ENCODE measurements around the gene EMX2. TPM values are rescaled to one million over a fixed set of nuclear protein-coding genes. Genes with fewer than 3 reads are reported as not detected.

Gene EMX2
- total and polyA plus RNA-seq, 7 donors: 0.69 to 3.4 (median 1.2) TPM

DNA sequence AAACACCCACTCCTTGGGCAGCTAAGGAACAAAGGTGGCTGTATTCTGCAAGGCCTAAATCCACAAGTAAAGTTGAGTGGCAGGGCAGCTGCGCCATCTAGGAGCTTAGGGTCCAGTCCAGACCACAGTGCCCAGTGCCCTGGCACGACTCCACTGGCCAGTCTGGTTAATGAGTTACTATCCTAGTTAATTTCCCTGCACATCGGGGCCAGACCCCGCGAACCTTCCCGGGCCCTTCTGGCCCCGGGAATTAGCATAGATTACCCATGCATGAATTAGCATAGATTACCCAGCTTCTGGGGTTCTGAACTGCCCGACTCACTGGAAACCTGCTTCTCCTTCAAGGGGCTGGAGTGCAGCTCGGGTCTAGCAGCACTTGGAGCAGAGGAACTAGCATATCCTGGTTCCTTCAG is 3.2 kb upstream of the EMX2 start:
- TF ChIP-seq, protein P1, sequence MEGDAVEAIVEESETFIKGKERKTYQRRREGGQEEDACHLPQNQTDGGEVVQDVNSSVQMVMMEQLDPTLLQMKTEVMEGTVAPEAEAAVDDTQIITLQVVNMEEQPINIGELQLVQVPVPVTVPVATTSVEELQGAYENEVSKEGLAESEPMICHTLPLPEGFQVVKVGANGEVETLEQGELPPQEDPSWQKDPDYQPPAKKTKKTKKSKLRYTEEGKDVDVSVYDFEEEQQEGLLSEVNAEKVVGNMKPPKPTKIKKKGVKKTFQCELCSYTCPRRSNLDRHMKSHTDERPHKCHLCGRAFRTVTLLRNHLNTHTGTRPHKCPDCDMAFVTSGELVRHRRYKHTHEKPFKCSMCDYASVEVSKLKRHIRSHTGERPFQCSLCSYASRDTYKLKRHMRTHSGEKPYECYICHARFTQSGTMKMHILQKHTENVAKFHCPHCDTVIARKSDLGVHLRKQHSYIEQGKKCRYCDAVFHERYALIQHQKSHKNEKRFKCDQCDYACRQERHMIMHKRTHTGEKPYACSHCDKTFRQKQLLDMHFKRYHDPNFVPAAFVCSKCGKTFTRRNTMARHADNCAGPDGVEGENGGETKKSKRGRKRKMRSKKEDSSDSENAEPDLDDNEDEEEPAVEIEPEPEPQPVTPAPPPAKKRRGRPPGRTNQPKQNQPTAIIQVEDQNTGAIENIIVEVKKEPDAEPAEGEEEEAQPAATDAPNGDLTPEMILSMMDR (IDR thresholded peaks at IDR 0.05): no peak
- H3K27ac ChIP-seq: no peak overlapping the region
- 52 to 58% (median 58%) methylated on average over 9 of the region's 9 CpGs for WGBS, 3 donors
- H3K27me3 ChIP-seq (ENCODE audit: insufficient read depth in 3 of 3, low read length in 2 of 3): peaks cover 0 to 96% (median 38%) of the 10 kb centered on the region in 3 donors
- H3K4me3 ChIP-seq: no peak overlapping the region
- intact Hi-C loops (cut with DNase I): loop anchor here (5.0 to 10.0 kb wide), 2 partner anchors 565 to 703 kb away; no protein-coding TSS in a partner anchor
- DNase-seq (no peak), ATAC-seq (no peak)
- H3K9me3 ChIP-seq: no peaks in the 10 kb centered on the region
- peaks cover 10% of the 10 kb centered on the region for H3K4me1 ChIP-seq
- H3K36me3 ChIP-seq (ENCODE audit: insufficient read depth in 1 of 2, low read depth in 1 of 2): no peaks in the 10 kb centered on the region

DNA sequence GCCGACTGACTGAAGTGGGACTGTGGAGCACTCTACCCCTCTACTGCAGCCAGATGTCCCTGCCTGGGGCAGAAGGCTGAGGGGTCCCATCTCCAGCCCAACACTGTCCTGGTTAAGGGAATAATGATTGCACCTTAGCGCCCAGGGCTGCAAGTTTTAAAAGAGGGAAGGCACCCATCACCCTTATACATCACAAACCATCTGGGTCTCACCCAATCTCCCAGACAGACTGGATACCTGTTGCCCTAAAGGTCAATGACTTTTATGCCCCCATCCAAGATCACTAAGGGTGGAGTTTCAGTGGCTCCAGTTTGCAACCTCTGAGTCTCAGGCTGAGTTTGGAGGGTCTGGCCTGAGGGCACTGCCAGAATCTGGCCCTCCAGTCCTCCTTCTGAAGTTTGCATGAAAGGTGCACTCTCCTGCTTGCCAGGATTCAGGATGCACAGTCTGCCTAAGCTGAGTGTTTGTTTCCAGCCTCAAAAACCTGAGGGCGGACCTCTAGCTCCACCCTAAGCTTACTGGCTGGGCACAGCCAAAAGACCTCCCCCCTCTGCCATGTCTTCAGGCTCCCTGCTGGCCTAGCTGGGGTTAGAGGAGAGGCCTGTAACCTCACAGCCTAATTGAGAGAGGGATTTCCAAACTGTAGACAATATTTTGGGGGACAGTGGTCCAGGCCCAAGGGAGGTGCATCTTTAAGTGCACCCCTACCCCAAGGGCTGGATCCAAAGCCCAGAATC is 2.5 kb upstream of the EMX2 start:
- TF ChIP-seq, protein P1 (IDR thresholded peaks at IDR 0.05): no peak
- no peak for DNase-seq
- intact Hi-C loops (cut with DNase I): loop anchor here (5.0 to 10.0 kb wide), 4 partner anchors 195 to 702 kb away; partner anchors contain the start of gene RAB11FIP2 (in 1 of the 2)
- 73 to 87% (median 75%) methylated on average over 3 of the region's 3 CpGs for WGBS, 3 donors
- Histone ChIP-seq H3K27me3 (ENCODE audit: insufficient read depth in 3 of 3, low read length in 2 of 3) (peaks cover 0 to 96% (median 31%) of the 10 kb centered on the region in 3 donors), H3K4me3 (no peak overlapping the region), H3K9me3 (no peaks in the 10 kb centered on the region), H3K4me1 (peaks cover 10% of the 10 kb centered on the region), H3K27ac (no peak overlapping the region), H3K36me3 (ENCODE audit: insufficient read depth in 1 of 2, low read depth in 1 of 2) (no peaks in the 10 kb centered on the region)
- ATAC-seq: no peak

DNA sequence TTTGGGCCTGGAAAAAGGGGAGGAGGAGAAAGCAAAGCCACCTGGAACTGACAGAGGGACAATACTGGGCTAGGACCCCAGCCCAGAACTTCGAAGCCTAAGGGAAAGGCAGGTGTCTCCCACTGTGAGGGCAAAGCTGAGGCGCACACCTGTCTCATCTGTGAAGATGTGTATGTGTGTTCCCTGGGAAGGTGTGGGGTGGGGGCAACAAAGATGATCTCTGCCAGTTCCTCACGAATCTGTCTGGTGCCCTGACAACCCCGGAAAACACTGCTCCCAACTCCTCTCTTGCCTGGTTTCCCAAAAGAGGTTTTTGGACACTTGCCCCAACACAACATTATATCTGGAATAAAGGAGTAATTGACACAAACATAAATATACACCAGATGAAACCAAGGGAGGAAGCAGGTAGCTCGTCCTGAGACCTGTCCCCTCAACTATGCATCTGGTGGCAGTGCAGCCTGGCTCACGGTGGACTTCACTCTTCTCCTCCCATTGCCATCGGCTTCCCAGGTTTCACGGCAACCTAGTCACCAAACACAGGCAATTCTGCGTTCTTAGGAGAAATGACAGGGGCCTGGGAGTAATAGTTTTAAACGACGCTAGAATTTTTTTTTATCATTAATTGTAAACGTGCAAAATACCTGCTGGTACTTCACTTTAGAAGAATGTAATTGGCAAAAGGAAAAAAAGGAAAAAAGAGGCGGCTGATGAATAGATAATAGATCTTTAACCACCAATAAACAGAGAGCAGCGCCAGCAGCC is 1.7 kb upstream of the EMX2 start:
- no peaks in the 10 kb centered on the region for H3K9me3 ChIP-seq
- WGBS, 3 donors: 62 to 68% (median 63%) methylated on average over 14 of the region's 14 CpGs
- TF ChIP-seq, protein P1 (IDR thresholded peaks at IDR 0.05): no peak
- no peak for DNase-seq
- H3K36me3 ChIP-seq (ENCODE audit: insufficient read depth in 1 of 2, low read depth in 1 of 2): no peaks in the 10 kb centered on the region
- peaks cover 14% of the 10 kb centered on the region for H3K4me1 ChIP-seq
- peak overlapping the region; percentile 68 for H3K4me3 ChIP-seq
- peaks cover 0 to 96% (median 28%) of the 10 kb centered on the region in 3 donors for H3K27me3 ChIP-seq (ENCODE audit: insufficient read depth in 3 of 3, low read length in 2 of 3)
- intact Hi-C loops (cut with DNase I): loop anchor here in 1 of 2 donors (5.0 to 10.0 kb wide), 2 partner anchors 194 to 506 kb away; partner anchors contain the start of gene RAB11FIP2
- peak overlapping the region; percentile 16 for H3K27ac ChIP-seq
- ATAC-seq: no peak

DNA sequence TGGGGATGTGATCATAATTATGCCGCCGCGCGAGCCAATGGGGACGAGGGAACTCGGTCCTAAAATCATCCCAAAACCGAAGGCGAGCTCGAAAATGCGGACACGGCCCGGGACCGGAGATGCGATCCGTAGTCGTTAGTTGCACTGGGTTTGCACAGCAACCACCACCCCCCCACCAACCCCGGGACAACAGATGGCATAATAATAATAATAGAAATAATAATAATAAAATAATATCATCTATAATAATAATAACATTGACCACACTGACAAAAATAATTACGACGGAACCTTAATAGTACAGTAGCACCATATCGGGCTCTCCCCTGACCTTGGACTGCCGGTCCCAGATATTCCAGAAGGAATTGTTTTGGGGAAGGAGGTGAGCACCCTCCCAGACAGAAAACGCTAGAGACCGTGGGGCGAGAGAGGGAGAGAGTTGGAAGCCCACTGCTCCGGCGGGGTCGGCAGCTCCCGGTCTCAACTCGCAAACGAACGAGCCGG is 1.1 kb upstream of the EMX2 start:
- intact Hi-C loops (cut with DNase I): loop anchor here in 1 of 2 donors (5.0 to 10.0 kb wide), 2 partner anchors 193 to 506 kb away; partner anchors contain the start of gene RAB11FIP2
- Histone ChIP-seq H3K9me3 (no peaks in the 10 kb centered on the region), H3K4me1 (peaks cover 14% of the 10 kb centered on the region), H3K4me3 (peak overlapping the region; percentile 68), H3K36me3 (ENCODE audit: insufficient read depth in 1 of 2, low read depth in 1 of 2) (no peaks in the 10 kb centered on the region), H3K27me3 (ENCODE audit: insufficient read depth in 3 of 3, low read length in 2 of 3) (peaks cover 0 to 96% (median 32%) of the 10 kb centered on the region in 3 donors), H3K27ac (peak overlapping the region; percentile 53)
- ATAC-seq: peak in 3 of 4 donors; percentile 31 to 45 (median 32)
- TF ChIP-seq, protein P1 (IDR thresholded peaks at IDR 0.05): no peak
- WGBS, 3 donors: 24 to 40% (median 32%) methylated on average over 32 of the region's 32 CpGs
- peak; percentile 56 to 86 for DNase-seq

Measured in psoas muscle (tissue), 8 donors.